DND-41 (cell line): ENCODE measurements around the gene POLR1G.

Experiments
- ATAC-seq: fragments of 200-7000 bp; cut with Tn5 transposase; 3 replicates; pipeline ENCODE4 v1.9.1; 2021; ENCODE audit warnings: low read depth; ENCODE audit not compliant: insufficient read depth
- DNase-seq: peaks from one replicate; pipeline ENCODE4 v3.0.0-alpha.2; 2020
- H2AFZ ChIP-seq: 2 replicates; pipeline ENCODE4 v1.6.0; 2012; ENCODE audit warnings: low read depth, low read length
- H3K27ac ChIP-seq: 2 replicates; pipeline ENCODE4 v1.5.1; 2012; ENCODE audit warnings: low read length, inconsistent platforms
- H3K27me3 ChIP-seq: fragments of 200-600 bp; sonication (generic); 2 replicates; pipeline ENCODE4 v1.6.0; 2012; ENCODE audit warnings: low read length, mild to moderate bottlenecking, inconsistent platforms; ENCODE audit not compliant: insufficient read depth, poor library complexity
- H3K36me3 ChIP-seq: 2 replicates; pipeline ENCODE4 v1.5.1; 2012; ENCODE audit warnings: low read length, inconsistent platforms; ENCODE audit not compliant: insufficient read depth
- H3K4me1 ChIP-seq: 2 replicates; pipeline ENCODE4 v1.5.1; 2012; ENCODE audit warnings: mild to moderate bottlenecking, low read length; ENCODE audit not compliant: insufficient read depth
- H3K4me2 ChIP-seq: 2 replicates; pipeline ENCODE4 v1.6.0; 2012; ENCODE audit warnings: mild to moderate bottlenecking, moderate library complexity, low read length, inconsistent platforms; ENCODE audit not compliant: insufficient read depth
- H3K4me3 ChIP-seq, 2 experiments: fragments of 200-600 bp in 1 of 2; shearing (Covaris generic) in 1 of 2; 2 replicates each; pipeline ENCODE4 v1.5.1; 2012 to 2016; ENCODE audit warnings: inconsistent platforms in 2 of 2, low read length in 2 of 2, mild to moderate bottlenecking in 2 of 2, low read depth in 1 of 2, moderate library complexity in 1 of 2
- H3K79me2 ChIP-seq: 2 replicates; pipeline ENCODE4 v1.6.0; 2012; ENCODE audit warnings: low read length, inconsistent platforms; ENCODE audit not compliant: insufficient read depth
- H3K9ac ChIP-seq: 2 replicates; pipeline ENCODE4 v1.6.0; 2012; ENCODE audit warnings: low read depth, mild to moderate bottlenecking, inconsistent platforms, low read length, moderate library complexity
- H3K9me3 ChIP-seq: 2 replicates; pipeline ENCODE4 v1.5.1; 2012; ENCODE audit warnings: low read length, moderate library complexity, mild to moderate bottlenecking, inconsistent platforms; ENCODE audit not compliant: insufficient read depth, severe bottlenecking
- H4K20me1 ChIP-seq: 2 replicates; pipeline ENCODE4 v1.6.0; 2012; ENCODE audit warnings: low read length; ENCODE audit not compliant: insufficient read depth
- EZH2 ChIP-seq: IDR thresholded peaks from 3 replicates; pipeline ENCODE4 v1.6.1; 2012; ENCODE audit warnings: borderline replicate concordance, low read depth, mild to moderate bottlenecking, moderate library complexity, low read length, inconsistent platforms; ENCODE audit not compliant: severe bottlenecking
- TF ChIP-seq, protein P1 (sequence below): IDR thresholded peaks from 2 replicates; pipeline ENCODE4 v1.5.1; 2012; ENCODE audit warnings: borderline replicate concordance, low read length, moderate library complexity, mild to moderate bottlenecking; ENCODE audit not compliant: poor library complexity, severe bottlenecking; ENCODE audit errors: extremely low read depth

POLR1G gene

DNA sequence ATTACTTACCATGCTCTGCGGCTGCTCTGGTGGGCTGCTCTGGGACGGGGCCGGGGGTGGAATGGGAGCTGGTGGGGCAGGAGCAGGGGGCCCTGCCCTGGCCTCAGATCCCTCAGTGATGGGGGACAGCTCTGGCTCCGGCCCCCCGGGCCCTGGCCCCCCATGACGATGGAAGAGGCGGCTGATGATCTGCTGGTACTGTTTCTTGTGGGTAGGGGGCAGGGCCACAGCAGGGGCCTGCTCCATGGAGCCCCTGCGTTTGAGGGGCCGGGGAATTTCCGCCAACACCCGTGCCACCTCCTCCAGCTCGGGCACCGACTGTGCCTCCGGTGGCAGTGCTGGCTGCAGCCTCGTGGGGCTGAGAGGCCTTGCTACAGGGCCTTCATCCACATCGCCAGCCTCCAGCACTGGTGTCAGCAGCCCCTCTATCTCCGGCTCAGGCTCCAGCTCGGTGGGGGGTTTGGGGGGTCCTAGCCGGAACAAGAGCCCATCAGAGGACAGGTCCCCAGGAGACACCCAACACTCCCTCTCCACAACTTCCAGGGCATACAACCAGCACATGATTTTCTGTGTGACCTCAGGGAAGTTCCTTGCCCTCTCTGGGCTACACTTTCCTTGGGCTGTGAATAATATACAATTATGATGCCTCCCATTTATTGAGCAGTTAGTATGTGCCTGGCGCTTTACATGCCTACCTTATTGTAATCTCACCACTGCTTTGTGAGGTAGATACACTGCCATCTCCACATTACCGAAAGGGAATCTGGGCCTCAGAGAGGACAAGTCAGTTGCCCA lies 14.4 kb upstream of the POLR1G start:
- ATAC-seq (no peak), DNase-seq (no peak)
- Histone ChIP-seq H3K4me2 (no peak overlapping the region), H2AFZ (no peak overlapping the region), H3K9ac (no peak overlapping the region), H4K20me1 (no peaks in the 10 kb centered on the region), H3K27me3 (no peaks in the 10 kb centered on the region), H3K9me3 (no peaks in the 10 kb centered on the region), H3K79me2 (no peaks in the 10 kb centered on the region), H3K27ac (no peak overlapping the region), H3K4me1 (no peaks in the 10 kb centered on the region), H3K36me3 (no peaks in the 10 kb centered on the region), H3K4me3 (no peak overlapping the region)
- TF ChIP-seq EZH2 = no peak
- TF ChIP-seq, protein P1, sequence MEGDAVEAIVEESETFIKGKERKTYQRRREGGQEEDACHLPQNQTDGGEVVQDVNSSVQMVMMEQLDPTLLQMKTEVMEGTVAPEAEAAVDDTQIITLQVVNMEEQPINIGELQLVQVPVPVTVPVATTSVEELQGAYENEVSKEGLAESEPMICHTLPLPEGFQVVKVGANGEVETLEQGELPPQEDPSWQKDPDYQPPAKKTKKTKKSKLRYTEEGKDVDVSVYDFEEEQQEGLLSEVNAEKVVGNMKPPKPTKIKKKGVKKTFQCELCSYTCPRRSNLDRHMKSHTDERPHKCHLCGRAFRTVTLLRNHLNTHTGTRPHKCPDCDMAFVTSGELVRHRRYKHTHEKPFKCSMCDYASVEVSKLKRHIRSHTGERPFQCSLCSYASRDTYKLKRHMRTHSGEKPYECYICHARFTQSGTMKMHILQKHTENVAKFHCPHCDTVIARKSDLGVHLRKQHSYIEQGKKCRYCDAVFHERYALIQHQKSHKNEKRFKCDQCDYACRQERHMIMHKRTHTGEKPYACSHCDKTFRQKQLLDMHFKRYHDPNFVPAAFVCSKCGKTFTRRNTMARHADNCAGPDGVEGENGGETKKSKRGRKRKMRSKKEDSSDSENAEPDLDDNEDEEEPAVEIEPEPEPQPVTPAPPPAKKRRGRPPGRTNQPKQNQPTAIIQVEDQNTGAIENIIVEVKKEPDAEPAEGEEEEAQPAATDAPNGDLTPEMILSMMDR = no peak

DNA sequence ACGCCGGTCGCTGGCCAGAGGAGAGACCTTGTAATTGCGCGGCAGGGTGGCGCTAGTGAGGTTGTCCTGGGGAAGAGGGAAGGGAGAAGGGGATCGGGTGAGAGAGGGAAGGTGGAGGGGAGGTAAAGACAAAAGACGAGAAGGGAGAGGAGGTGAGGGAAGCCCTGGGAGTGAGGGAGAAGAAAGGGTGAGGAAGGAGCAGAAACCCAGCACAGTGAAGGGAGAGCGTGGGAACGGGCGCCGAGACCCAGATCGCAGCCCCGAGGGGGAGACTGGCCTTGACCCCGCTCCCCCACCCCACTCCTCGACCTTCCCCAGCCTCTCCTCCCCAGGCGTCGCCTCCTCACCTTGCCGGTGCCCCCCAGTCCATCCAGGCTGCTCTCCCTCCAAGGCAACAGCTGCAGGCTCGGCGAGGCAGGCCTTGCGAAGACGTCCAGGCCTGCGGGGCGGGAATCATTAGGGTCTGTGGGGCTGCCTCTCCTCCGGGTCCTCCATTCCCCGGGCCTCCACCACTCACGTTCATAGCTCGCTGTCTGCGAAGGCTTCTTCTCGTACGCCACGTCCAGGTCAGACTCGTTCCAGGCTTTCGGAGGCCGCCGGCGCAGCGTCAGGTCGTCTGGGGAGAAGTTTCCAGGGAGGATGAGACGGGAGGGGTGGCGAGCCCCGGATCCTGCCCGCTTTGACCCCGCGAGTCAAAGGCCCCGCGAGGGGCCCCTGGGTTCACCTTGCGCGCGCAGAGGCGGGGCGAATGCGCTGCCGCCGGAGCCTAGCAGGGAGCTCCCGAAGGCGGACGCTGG lies 10.4 kb upstream of the POLR1G start:
- no peaks in the 10 kb centered on the region for H3K27me3 ChIP-seq
- H3K9ac ChIP-seq = no peak overlapping the region
- H3K27ac ChIP-seq = no peak overlapping the region
- H3K36me3 ChIP-seq = no peaks in the 10 kb centered on the region
- ATAC-seq = no peak
- no peaks in the 10 kb centered on the region for H3K9me3 ChIP-seq
- H4K20me1 ChIP-seq = no peaks in the 10 kb centered on the region
- no peak for DNase-seq
- H3K4me1 ChIP-seq = no peaks in the 10 kb centered on the region
- no peak overlapping the region for H2AFZ ChIP-seq
- H3K79me2 ChIP-seq = no peaks in the 10 kb centered on the region
- H3K4me2 ChIP-seq = no peak overlapping the region
- H3K4me3 ChIP-seq = no peak overlapping the region
- no peak for TF ChIP-seq EZH2
- TF ChIP-seq, protein P1 = no peak

DNA sequence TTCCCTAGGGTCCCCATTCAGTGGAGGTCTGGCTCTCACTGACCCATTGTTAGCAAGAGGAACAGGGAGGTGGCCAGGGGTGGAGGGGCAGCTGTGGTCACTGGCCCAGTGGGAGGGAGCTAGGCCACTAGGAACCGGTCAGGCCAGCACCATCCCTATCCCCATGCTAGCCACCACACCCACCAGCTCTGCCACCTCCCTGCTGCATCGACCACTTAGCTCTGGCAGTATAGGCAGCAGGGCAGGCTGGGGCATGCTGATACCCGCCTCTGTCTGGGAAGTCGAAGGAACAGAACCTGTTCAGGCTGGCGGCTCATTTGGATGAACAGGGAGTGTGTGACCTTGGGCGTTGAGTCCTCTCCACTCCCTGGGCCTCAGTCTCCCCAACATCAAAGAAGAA lies 6.3 kb upstream of the POLR1G start:
- Histone ChIP-seq H3K4me3 (no peak overlapping the region), H2AFZ (no peak overlapping the region), H3K9ac (no peak overlapping the region), H3K36me3 (no peaks in the 10 kb centered on the region), H3K9me3 (no peaks in the 10 kb centered on the region), H3K27me3 (no peaks in the 10 kb centered on the region), H3K4me1 (peaks cover 9% of the 10 kb centered on the region), H3K4me2 (no peak overlapping the region), H3K27ac (no peak overlapping the region), H3K79me2 (no peaks in the 10 kb centered on the region), H4K20me1 (no peaks in the 10 kb centered on the region)
- TF ChIP-seq EZH2 = no peak
- TF ChIP-seq, protein P1 = no peak
- no peak for ATAC-seq
- DNase-seq = no peak
